ENCODE results near the gene PKP3.
"Not testable (repeated sequence)": the region's sequence is repeated elsewhere in the genome, so short reads cannot be mapped to it uniquely, and the experiment has no call there.

The PKP3 gene

DNA sequence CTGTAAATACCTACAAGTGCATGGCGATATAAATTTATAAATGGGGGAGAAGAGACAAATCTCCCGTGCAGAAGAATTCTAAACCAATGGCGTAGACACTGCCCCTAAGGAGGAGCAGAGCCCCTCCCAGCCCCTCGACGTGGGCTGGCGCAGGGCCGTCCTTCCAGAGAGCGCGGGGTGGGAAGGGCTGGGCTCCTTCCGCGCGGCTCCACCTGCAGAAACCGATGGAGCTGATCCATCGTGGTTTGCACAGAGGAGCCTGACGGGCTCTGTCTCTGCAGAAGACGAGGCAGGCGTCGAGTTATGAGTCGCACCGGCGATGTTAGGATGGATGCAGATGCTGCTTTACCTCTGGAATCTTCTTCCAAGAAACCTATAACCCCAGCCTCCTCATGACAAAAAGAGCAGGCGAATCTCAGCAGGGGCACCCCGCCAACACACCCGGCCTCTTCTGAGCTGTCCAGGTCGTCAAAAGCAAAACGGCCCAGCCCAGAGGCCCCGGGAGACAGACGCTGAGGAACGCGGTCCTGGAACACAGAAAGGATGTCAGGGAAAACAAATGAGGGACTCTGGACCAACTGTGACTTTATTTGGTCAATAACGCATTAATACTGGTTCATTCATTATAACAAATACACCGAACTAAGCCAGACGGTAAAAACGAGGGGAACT lies 35.7 kb upstream of the PKP3 start:
- no peak for DNase-seq (ENCODE audit: low read depth)
- TF ChIP-seq, protein P1, sequence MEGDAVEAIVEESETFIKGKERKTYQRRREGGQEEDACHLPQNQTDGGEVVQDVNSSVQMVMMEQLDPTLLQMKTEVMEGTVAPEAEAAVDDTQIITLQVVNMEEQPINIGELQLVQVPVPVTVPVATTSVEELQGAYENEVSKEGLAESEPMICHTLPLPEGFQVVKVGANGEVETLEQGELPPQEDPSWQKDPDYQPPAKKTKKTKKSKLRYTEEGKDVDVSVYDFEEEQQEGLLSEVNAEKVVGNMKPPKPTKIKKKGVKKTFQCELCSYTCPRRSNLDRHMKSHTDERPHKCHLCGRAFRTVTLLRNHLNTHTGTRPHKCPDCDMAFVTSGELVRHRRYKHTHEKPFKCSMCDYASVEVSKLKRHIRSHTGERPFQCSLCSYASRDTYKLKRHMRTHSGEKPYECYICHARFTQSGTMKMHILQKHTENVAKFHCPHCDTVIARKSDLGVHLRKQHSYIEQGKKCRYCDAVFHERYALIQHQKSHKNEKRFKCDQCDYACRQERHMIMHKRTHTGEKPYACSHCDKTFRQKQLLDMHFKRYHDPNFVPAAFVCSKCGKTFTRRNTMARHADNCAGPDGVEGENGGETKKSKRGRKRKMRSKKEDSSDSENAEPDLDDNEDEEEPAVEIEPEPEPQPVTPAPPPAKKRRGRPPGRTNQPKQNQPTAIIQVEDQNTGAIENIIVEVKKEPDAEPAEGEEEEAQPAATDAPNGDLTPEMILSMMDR (conservative IDR thresholded peaks at IDR 0.05; ENCODE audit: low read depth, low read length): no peak
- H3K4me3 ChIP-seq (ENCODE audit: low read length): no peak overlapping the region

GRCh38 chr11:359181-359714 lies 34.8 kb upstream of the PKP3 start:
- TF ChIP-seq, protein P1 (conservative IDR thresholded peaks at IDR 0.05; ENCODE audit: low read depth, low read length): no peak
- no peak overlapping the region for H3K4me3 ChIP-seq (ENCODE audit: low read length)
- no peak for DNase-seq (ENCODE audit: low read depth)

DNA sequence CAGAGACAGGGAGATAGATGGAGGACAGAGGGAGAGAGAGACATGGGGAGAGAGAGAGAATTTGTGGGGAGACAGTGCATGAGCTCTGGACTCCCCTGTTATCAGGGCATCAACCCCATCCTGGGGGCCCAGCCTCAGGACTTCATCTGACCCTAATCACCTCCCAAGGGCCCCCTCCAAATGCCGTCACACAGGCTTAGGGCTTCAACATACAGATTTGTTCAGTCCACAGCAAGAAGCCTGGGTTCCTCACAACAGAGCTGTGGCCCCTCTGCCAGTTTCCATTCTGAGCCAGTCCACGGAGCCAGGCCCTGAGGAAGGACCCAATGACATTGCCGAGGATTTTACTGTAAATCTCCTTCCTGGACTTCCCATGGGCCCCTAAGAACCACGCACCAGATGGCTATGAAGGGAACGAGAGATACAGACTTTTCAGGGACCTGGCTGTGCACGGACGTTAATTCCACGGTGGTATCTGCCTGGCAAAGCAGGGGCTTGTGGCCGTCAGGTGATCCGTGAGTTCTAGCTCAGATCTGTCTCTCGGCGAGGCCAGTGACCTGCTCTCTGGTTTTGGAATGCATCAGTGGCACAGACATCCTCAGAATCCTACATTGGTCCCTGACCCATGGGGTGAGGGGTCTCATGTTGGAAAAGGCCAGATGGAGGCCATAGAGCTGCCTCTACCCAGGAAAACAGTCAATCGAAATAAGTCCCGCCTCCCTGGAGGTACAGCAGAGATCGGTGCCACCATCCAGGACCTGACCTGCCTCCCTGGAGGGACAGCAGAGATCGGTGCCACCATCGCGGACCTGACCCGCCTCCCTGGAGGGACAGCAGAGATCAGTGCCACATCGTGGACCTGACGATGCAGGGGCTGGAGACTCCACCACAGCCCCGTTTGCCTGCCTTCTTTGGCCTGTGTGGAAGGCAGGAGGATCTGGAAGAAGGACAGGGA lies 33.4 kb upstream of the PKP3 start:
- TF ChIP-seq, protein P1 (conservative IDR thresholded peaks at IDR 0.05; ENCODE audit: low read depth, low read length): no peak
- no peak overlapping the region for H3K4me3 ChIP-seq (ENCODE audit: low read length)
- no peak for DNase-seq (ENCODE audit: low read depth)

DNA sequence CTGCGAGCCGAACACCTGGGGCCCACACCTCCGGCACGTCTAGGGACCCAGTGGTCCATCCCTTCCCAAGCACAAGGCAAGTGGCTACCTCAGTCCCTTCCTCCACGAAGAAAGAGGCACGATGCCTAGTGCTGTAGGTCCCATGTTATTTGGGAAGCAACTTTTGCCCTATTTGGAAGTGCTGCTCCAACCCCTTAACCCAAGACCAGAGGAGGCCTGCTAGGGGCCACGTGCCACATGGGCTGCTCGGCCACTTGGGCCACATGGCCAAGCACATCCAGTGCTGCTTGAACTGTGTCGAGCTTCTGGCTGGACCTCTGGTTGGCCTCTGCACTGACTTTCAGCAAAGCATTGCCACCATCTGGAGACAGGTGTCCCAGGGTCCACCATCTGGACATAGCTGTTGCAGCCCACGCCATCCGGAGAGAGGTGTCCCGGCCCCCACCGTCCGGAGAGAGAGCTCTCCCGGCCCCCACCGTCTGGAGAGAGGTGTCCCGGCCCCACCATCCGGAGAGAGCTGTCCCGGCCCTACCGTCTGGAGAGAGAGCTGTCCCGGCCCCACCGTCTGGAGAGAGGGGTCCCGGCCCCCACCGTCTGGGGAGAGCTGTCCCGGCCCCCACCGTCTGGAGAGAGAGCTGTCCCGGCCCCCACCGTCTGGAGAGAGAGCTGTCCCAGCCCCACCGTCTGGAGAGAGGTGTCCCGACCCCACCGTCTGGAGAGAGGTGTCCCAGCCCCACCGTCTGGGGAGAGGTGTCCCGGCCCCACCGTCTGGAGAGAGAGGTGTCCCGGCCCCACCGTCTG lies 31.2 kb upstream of the PKP3 start:
- DNase-seq (ENCODE audit: low read depth): no peak
- no peak overlapping the region for H3K4me3 ChIP-seq (ENCODE audit: low read length)
- TF ChIP-seq, protein P1 (conservative IDR thresholded peaks at IDR 0.05; ENCODE audit: low read depth, low read length): no peak

DNA sequence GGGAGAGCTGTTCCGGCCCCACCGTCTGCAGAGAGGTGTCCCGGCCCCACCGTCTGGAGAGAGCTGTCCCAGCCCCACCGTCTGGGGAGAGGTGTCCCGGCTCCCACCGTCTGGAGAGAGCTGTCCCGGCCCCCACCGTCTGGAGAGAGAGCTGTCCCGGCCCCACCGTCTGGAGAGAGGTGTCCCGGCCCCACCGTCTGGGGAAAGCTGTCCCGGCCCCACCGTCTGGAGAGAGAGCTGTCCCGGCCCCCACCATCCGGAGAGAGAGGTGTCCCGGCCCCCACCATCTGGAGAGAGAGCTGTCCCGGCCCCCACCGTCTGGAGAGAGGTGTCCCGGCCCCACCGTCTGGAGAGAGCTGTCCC lies 30.6 kb upstream of the PKP3 start:
- not testable (repeated sequence) for H3K4me3 ChIP-seq (ENCODE audit: low read length); DNase-seq (ENCODE audit: low read depth)

DNA sequence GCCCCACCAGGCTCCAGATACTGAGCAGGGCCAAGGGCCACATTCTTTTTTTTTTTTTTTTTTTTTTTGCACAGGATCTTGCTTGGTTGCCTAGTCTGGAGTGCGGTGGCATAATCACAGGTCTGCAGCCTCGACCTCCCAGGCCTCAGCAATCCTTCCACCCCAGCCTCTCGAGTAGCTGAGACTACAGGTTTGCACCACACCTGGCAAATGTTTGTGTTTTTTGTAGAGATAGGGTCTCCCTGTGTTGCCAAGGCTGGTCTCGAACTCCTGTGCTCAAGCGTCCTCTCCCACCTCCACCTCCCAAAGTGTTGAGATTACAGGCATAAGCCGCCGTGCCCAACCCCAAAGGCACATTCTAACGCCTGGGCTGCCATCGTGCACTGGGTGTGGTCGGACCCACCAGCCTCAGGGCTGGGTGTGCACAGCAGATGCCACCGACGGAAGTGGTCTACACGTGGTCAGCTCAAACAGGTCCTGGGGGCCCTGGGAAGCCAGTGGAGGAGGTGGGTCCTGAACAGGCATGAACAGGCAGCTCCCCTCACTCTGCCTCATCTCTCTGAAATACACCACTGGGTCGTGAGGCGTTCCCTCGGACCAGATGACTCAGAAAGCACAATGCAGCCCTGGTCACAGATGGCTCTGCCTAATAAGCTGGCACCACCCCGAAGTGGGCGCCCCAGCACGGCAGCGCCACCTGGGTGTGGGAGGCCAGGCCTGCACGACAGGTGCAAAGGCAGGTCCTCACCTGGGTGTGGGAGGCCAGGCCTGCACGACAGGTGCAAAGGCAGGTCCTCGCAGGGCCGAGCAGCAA lies 29.9 kb upstream of the PKP3 start:
- no peak for DNase-seq (ENCODE audit: low read depth)
- TF ChIP-seq, protein P1 (conservative IDR thresholded peaks at IDR 0.05; ENCODE audit: low read depth, low read length): peak; percentile 55
- no peak overlapping the region for H3K4me3 ChIP-seq (ENCODE audit: low read length)
